HPDE6-E6E7 (cell line): Measurements from ENCODE around the gene CCDC57.

Experiments used
- DNase-seq: peaks from one replicate; pipeline ENCODE4 v3.0.0; 2011; ENCODE audit warnings: missing footprints; ENCODE audit errors: extremely low spot score

Gene CCDC57

DNA sequence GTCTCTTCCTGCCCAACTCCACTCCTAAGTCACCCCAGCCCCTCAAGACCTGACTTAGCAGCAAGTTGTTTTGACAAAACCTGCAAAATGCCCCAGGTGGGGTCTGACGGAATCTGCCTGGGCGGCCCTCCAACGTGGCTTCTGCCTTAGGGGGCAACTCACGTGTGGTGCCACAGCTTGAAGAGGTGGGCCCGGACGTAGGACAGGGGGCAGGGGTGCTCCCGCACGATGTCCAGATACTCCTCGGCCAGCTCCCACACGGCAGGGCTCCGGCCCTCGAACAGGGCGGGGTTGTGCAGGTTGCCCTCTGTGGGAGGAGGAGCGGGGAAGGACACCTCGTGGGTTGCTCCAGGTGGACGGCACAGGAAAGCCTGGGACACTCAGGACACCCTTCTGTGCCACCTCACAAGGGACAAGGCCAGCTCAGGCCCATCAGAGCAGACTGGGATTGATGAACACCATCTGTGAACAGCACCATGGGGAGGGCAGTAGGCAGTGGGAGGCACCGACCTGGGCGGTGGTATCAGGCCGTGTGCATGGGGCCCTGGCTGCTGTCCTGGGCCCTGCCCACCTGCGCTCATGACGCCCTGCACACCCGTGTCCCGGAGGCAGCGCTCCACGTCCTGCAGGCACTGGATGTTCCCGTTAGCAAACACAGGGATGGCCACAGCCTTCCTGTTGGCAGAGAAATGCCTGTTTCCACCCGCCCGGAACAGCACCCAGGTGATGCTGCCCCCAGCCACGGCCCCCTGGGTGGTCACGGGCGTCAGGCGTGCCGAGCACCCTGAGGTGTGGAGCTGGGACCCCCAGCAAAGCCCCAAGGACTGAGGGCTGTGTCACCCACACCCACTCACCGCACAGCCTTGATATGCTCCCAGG, 151.4 kb downstream of the CCDC57 start:
- DNase-seq: no peak

DNA sequence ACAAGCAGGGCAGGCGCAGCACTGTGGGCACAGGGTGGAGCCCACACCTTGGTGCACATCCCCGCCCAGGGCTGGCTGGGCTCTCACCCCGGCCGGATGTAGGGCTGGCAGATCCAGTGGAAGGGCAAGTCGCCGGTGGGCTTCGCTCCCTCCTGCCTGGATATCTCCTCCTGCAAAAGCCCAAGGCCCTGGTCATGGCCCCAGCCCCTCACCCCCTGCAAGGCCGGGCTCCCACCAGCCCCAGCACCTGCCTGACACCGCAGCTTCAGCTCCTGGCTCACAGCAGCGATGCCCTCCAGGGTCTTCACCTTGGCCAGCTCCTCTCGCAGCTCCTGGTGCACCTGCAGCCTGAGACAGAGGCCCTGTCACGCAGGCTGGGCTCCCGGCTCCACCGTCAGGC, 152.0 kb downstream of the CCDC57 start:
- no peak for DNase-seq

DNA sequence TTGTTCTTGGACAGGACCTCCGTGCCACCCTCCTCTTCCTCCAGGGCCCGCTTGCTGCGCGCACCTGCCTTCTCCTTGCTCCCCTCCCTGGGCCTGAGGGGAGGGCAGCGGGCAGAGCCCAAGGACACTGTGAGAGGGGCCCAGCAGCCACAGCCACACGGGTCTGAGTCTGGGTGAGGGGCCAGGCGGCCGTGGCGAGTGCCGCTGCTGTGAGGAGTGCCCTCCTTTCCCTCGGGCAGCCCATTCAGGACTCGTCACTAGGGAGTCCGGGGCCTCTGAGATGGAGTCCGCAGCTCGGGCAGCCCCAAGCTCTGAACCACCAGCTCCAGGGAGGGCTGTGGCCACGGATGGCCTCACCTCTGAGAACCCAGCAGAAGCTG, 152.7 kb downstream of the CCDC57 start:
- DNase-seq: no peak

DNA sequence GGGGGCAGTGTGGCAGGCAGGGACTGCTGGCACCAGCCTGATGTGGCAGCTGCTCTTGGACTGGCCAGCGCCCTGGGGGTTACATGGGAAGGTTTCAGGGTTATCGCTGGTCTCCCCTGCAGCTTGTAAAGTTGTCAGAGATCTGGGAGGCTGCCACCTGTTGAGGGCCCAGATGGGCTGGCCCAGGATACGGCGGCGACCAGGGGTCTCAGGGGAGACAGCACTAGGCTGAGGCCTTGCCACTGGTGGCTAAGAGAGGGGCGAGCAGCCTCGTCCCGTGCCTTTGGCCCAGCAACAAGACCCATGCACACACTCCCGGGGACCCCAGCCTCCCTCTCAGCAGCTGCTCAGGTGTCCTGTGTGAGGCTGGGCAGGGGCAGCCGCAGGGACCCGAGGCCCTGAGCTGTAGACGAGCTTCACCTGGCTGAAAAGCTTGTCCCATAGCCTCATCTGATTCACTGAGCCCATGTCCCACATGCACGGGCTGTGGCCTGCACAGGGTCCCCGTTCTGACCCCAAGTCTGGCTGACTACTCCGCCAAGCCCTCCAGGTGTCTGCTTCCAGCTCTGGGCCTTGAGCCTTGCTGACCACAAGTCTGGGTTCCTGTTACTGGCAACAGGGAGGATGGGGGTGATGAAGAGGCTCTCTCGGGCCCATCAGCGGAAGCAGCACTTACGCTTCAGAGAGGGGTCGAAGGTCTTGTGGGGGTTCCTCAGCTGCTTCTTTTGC, 153.2 kb downstream of the CCDC57 start:
- no peak for DNase-seq

DNA sequence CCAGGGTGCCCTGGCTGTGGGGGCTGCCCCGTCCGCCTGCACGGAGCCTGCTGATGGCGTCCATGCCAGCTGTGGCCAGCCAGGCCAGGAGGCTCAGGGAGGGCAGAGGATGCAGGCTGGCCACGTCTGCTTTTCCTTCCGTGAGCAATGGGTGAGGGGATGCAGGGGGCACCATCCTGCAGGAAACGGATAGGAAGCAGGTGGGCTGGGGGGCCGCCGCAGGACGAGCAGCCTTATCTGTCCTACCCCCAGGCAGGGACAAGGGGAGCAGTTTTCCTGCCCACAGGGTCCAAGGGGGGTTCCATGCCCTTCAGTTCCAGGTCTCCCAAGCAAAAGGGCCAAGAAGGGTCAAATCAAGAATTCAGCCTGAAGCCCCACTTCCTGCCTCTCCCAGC, 153.8 kb downstream of the CCDC57 start:
- DNase-seq: no peak

DNA sequence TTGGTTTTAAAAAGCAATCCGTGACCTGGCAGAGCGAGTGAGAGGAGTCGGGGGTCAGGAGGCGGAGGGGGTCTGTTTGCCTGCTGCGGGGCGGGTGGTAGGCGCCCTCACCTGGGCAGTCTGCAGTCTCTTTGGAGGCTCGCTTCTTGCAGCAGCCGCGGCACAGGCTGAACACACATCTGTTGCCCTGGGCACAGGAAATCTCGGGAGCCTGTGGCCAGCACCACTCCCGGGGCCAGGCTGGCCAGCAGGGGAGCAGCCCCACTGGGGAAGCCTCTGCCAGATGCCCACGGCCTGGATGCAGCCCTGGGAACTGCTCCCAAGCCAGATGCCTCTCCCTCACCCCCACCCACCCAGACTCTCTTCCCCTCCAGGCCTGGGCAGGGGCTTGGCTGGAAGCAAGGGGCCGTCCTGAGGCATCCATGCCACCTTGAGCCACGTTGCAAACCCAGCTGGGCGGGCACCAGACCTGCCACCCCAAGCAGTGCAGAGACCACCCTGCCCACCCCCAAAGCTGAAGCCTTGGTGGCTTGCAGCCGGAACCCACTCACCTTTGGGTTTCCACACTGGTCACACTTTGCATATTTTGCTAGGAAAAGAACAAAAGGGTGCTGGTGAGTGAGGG, 154.3 kb downstream of the CCDC57 start:
- no peak for DNase-seq

DNA sequence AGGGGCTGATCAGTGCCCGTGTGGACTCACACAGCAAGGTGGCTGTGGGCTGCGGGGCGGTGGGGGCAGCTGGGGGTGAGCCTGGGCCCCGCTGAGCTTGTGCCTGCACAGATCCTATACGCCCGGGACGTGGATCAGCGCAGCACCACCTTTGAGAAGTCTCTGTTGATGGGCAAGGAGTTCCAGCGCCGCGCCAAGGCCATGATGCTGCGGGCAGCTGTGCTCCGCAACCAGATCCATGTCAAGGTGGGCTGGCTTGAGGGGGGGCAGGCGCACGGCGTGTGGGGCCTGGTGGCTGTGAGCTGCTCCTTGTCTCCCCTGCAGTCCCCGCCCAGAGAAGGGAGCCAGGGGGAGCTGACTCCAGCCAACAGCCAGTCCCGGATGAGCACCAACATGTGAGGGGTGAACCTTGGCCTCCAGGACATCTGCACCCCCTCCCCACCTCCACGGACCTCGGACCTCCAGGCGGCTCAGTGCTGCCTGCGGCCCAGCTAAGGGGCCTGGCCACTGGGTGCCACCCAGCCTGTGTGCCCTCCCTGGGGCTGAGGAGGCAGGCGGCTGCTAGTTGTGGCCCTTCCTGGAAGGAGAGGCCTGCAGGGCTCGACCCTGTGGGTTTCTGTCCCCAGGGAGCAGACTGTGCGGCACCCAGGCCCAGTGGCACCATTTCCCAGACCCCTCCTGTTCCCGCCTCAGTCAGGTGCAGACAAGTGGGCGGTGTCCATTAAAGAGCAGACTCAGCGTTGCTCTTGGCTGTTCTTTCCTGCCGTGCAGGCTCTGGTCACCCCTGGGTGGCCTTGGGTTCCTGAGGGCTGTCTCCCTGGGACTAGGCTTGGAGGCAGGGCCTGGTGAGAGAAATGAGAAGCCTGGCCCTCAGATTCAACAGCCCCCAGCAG, 155.7 kb downstream of the CCDC57 start:
- no peak for DNase-seq

DNA sequence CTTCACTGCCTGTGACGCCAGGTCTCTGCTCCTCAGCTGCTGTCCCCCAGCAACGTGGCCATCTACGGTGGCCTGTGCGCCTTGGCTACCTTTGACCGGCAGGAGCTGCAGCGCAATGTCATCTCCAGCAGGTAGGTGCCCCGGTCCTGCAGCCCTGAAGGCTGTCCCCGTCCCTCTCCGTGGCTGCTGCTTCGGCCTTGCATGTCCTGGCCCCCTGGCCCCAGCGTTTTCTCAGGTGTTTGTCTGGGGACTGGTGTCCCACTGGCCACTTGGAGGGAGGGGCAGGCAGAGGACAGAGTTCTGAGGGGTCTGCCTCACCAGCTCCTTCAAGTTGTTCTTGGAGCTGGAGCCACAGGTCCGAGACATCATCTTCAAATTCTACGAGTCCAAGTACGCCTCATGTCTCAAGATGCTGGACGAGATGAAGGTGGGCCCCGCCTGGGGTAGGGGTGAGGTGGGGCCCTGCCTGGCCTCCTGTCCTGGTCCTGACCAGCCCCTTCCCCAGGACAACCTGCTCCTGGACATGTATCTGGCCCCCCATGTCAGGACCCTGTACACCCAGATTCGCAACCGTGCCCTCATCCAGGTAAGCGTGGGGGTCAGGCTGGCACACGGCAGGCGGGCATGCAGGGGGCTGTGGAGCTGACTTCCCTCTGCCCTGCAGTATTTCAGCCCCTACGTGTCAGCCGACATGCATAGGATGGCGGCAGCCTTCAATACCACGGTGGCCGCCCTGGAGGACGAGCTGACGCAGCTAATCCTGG, 156.5 kb downstream of the CCDC57 start:
- DNase-seq: no peak

DNA sequence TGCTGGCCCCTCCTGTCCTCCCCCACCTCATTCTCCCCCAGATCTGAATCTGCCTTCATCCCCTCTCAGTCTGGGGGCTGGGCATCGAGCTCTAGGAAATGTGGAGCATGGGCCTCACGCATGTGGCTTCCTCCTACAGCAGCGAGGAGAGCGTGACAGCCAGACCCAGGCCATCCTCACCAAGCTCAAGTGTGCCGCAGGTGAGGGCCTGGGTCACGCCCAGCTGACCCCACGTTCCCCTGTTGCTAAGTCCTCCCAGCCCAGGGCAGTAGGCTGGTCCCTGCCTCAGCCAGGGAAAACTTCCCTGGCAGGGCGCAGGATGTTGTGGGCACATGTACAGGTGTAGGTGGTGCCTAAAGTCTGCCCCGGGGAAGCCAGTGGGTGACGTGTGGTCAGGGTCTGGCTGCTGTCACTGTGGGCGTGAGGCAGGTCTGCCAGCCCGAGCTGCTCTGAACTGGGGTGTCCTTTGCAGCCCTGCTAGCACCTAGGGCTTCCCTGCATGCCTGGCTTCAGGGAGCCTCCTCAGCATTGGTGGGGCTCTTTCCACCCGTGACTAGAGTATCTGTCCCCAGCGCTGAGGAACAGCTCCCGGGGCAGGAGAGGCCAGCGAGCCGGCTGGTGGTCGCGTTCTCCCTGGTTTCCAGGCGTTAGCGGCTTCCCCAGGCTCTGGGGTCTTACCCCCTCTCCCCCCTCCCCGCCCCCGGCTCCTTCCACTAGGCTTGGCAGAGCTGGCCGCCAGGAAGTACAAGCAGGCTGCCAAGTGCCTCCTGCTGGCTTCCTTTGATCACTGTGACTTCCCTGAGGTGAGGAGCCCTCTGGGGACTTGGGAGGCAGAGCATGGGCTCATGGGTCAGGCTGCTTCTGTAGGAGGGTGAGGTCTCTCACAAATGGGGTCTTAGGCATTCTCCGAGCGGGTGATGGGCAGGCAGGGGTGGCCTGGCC, 157.3 kb downstream of the CCDC57 start:
- DNase-seq: no peak

DNA sequence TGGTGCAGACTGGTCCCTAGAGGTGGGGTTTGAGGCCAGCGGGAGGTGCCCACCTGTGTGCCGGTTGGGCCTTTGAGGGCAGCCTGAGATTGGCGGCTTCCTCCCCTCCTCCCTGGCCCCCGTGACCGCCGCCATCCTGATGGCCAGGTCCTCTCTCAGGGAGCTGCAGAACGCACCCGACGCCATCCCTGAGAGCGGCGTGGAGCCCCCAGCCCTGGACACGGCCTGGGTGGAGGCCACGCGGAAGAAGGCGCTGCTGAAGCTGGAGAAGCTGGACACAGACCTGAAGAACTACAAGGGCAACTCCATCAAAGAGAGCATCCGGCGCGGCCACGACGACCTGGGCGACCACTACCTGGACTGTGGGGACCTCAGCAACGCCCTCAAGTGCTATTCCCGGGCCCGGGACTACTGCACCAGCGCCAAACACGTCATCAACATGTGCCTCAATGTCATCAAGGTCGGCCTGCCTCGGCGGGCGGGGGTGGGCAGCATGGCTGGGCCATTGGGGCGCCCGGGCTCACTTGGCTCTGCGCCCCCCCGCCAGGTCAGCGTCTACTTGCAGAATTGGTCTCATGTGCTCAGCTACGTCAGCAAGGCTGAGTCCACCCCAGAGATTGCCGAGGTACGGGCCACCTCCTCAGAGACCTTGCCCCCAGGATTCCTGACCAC, 158.2 kb downstream of the CCDC57 start:
- DNase-seq: no peak

DNA sequence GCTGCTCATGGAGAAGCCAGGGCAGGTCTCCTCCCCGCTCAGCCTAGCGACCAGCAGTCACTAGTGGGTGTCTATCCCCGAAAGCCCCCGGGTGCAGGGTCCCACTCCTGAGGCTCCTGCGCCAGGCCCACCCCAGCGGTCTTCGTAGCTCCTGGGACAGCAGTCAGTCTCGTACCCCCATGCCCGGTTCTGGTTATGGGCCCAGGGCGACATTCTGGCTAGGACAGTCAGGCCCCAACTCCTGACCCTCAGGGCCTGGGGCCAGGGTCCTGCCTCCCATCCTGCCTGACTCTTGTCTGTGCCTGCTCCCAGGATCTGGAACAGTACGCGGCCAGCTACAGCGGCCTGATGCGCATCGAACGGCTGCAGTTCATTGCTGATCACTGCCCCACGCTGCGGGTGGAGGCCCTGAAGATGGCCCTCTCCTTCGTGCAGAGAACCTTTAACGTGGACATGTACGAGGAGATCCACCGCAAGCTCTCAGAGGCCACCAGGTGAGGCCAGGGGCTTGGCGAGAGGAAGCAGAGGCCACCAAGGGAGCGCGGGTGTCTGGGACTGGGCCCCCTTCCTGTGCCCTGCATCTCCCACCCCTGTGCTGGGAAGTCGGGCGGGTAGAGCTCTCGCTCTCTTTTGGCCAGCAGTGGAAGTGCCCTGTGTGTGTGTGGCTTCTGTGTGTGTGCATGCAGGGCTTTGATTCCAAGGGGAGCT, 158.9 kb downstream of the CCDC57 start:
- DNase-seq: no peak

DNA sequence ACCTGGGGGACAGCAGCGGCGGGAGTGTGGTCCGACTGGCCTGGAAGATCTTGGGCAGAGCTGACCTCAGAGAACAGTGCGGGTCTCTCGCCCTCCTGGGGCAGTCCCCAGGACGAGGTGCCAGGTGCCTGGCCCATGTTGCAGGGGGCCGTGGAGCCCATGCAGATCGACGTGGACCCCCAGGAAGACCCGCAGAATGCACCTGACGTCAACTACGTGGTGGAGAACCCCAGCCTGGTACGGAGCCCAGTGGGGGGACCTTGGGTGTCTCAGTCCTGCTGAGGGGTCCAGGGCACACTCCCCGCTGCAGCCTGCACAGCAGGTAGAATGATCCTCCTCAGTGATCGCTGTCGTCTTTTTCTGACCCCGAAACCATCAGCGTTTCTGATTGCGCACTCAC, 159.5 kb downstream of the CCDC57 start:
- DNase-seq: no peak

DNA sequence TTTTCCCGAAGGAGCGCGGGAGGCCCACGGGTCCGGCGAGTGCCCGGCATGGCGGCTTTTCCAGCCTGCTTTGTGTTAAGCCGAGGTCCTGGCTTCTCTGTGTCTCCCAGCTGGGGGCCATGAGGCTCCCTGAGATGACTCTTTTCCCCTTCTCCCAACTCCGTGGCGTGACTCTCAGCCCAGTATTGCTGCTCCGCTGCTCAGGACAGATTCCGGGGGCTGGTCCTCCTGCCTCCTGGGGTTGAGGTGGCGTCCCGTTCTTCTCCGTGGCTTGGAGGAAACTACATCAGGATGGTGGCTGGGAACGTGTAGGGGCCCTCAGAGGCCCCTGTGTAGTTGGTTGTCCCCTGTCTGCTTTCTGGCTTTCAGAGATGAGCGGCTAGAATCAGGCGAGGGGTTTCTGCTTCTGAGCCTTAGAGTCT, 160.0 kb downstream of the CCDC57 start:
- no peak for DNase-seq

DNA sequence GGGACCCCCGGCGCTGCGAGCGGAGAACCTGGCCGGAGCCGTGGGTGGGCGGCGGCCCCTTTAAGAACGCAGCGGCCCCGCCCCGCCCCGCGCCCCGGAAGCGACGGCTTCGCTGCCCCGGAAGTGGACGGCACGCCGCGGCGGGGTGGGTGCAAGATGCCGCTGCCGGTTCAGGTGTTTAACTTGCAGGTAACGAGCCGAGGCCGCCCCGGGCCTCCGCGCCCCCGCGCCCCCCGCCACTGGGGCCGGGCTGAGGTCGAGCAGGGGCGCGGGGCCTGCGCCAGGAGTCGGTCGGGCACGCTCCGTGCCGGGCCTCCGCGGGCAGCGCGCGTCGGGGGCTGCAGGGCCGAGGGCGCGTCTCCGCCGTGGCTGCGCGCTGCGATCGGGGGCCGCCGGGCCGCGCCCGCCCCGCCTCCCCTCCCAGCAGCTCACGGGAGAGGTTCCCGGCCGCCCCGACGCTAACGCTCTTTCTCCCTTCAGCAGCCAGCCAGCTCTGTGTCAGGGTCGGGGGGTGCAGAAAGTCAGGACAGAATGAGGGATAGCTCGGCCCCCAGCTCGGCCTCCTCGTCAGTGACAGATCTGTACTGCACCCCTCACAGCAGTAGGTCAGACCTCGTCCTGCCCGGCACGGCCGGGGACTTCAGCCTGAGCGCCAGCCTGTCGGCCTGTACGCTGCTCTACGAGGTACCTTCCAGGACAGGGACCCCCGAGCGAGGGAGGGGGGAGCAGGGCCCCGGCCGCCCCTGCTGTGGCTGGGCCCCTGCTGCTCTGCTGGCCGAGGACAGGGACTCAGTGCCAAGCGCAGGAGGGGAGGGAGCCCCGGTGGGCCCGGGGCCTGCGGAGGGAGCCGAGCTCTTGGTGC, 160.6 kb downstream of the CCDC57 start, which contains the start of the genes GPS1 and RFNG:
GPS1 (plus strand) TSS at position 123 of the 862 bp plus-strand sequence; CDS start at position 157, 34 bp downstream.
RFNG (minus strand) TSS at position 36 of the 862 bp plus-strand sequence. CDS start 45 bp downstream, outside the sequence.
- DNase-seq: peak; percentile 81
